Measurements from ENCODE around the gene IL6ST. TPM values are rescaled to one million over a fixed set of nuclear protein-coding genes. Genes with fewer than 3 reads are reported as not detected.

IL6ST gene
- total and polyA plus RNA-seq, 10 of the 15 experiments (the other 5 are each of a cell fraction or from before 2014, with no cell fraction given): 1.5 to 139 (median 13.0) TPM

GRCh38 chr5:55908804-55909203 is 86.0 kb downstream of the IL6ST start:
- WGBS (ENCODE audit: insufficient coverage, insufficient replicate concordance, low lambda C conversion rate, missing lambda C conversion rate): 92% methylated on average over 1 of the region's 1 CpG
- TF ChIP-seq TARDBP (IDR thresholded peaks at IDR 0.05; ENCODE audit: borderline replicate concordance) (no peak), RAD21 (IDR thresholded peaks at IDR 0.05; ENCODE audit: insufficient read depth, low read depth, low read length) (no peak), SMC3 (IDR thresholded peaks at IDR 0.05; ENCODE audit: borderline replicate concordance, low read length) (no peak), MXI1 (IDR thresholded peaks at IDR 0.05; ENCODE audit: low read depth, low read length) (no peak), NR2C1 (IDR thresholded peaks at IDR 0.05) (no peak), ZZZ3 (IDR thresholded peaks at IDR 0.05; ENCODE audit: control insufficient read depth, insufficient read length, low read depth) (no peak), CHD1 (IDR thresholded peaks at IDR 0.05; ENCODE audit: low read depth, low read length) (no peak), CBFB (IDR thresholded peaks at IDR 0.05; ENCODE audit: low read depth) (no peak), STAT3 (IDR thresholded peaks at IDR 0.05; ENCODE audit: low read depth, low read length) (no peak), FOXK2 (IDR thresholded peaks at IDR 0.05) (no peak), HDGF (IDR thresholded peaks at IDR 0.05) (no peak), MLLT1 (IDR thresholded peaks at IDR 0.05) (no peak), POU2F2 (IDR thresholded peaks at IDR 0.05; ENCODE audit: borderline replicate concordance, low read depth, low read length) (no peak), KDM1A (IDR thresholded peaks at IDR 0.05; ENCODE audit: borderline replicate concordance) (no peak)
- TF ChIP-seq, protein P1, sequence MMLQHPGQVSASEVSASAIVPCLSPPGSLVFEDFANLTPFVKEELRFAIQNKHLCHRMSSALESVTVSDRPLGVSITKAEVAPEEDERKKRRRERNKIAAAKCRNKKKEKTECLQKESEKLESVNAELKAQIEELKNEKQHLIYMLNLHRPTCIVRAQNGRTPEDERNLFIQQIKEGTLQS (IDR thresholded peaks at IDR 0.05; ENCODE audit: borderline replicate concordance, extremely low read depth, low read depth, low read length): no peak
- TF ChIP-seq, protein P2, sequence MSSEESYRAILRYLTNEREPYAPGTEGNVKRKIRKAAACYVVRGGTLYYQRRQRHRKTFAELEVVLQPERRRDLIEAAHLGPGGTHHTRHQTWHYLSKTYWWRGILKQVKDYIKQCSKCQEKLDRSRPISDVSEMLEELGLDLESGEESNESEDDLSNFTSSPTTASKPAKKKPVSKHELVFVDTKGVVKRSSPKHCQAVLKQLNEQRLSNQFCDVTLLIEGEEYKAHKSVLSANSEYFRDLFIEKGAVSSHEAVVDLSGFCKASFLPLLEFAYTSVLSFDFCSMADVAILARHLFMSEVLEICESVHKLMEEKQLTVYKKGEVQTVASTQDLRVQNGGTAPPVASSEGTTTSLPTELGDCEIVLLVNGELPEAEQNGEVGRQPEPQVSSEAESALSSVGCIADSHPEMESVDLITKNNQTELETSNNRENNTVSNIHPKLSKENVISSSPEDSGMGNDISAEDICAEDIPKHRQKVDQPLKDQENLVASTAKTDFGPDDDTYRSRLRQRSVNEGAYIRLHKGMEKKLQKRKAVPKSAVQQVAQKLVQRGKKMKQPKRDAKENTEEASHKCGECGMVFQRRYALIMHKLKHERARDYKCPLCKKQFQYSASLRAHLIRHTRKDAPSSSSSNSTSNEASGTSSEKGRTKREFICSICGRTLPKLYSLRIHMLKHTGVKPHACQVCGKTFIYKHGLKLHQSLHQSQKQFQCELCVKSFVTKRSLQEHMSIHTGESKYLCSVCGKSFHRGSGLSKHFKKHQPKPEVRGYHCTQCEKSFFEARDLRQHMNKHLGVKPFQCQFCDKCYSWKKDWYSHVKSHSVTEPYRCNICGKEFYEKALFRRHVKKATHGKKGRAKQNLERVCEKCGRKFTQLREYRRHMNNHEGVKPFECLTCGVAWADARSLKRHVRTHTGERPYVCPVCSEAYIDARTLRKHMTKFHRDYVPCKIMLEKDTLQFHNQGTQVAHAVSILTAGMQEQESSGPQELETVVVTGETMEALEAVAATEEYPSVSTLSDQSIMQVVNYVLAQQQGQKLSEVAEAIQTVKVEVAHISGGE (CRISPR knock-in tag; IDR thresholded peaks at IDR 0.05): no peak
- no peak overlapping the region for H3K27ac ChIP-seq (ENCODE audit: control insufficient read depth, insufficient read depth)
- H3K4me2 ChIP-seq (ENCODE audit: control insufficient read depth, insufficient read depth): no peak overlapping the region
- no peaks in the 10 kb centered on the region for H4K20me1 ChIP-seq (ENCODE audit: control insufficient read depth, insufficient read depth)
- ChIA-PET RAD21 (ENCODE audit: unreplicated experiment) (no interaction called here), CTCF (interaction anchor here (1.5 kb wide), 1 partner anchor 11 kb away, joined by 4 read pairs; no protein-coding TSS in a partner anchor), SMC1A (ENCODE audit: uncharacterized antibody, unreplicated experiment) (interaction anchor here (1.1 to 1.8 kb wide), 2 partner anchors 16 to 208 kb away, joined by 3 to 5 read pairs; no protein-coding TSS in a partner anchor), POLR2A (interaction anchor here (0.7 kb wide), 1 partner anchor 420 kb away, joined by 3 read pairs; no protein-coding TSS in a partner anchor)
- H3K4me1 ChIP-seq (ENCODE audit: control insufficient read depth, insufficient read depth, low read length): peaks cover 2% of the 10 kb centered on the region
- H2AFZ ChIP-seq (ENCODE audit: control insufficient read depth, low read depth, low read length): no peak overlapping the region
- H3K9ac ChIP-seq (ENCODE audit: control insufficient read depth, insufficient read depth, low read length): no peak overlapping the region
- intact Hi-C loops (cut with micrococcal nuclease; ENCODE audit: unreplicated experiment) (loop anchor here (10.0 kb wide), 2 partner anchors 374 to 734 kb away; partner anchors contain the start of genes CDC20B and PLPP1), in situ Hi-C loops (cut with MboI) (no loop called here)
- H3K9me3 ChIP-seq (replicated peaks; ENCODE audit: control insufficient read depth, insufficient read depth, low read length): no peaks in the 10 kb centered on the region
- ATAC-seq (no peak), FAIRE-seq (no peak), DNase-seq (ENCODE audit: low read depth, low spot score) (no peak)
- no peaks in the 10 kb centered on the region for H3K79me2 ChIP-seq (ENCODE audit: control insufficient read depth, insufficient read depth, low read length)
- H3K36me3 ChIP-seq (ENCODE audit: control insufficient read depth in 2 of 2, insufficient read depth in 2 of 2, low read length in 1 of 2): no peaks in the 10 kb centered on the region
- BruUV-seq (replicated peaks): no TSS peak
- no peak overlapping the region for H3K4me3 ChIP-seq
- H3K27me3 ChIP-seq (replicated peaks in 1 of 2; ENCODE audit: control insufficient read depth in 2 of 2, insufficient read depth in 2 of 2, low read length in 1 of 2): 0 out of 4 replicates have a peak, but pooled peaks cover 0 to 2% of the 10 kb centered on the region in 2 experiments
